ENCODE results near the gene HTR2A.

- TF ChIP-seq CTCF (IDR thresholded peaks at IDR 0.05; ENCODE audit: poor library complexity, severe bottlenecking): no peak
- TF ChIP-seq TAF1 (IDR thresholded peaks at IDR 0.05; ENCODE audit: low read depth): no peak
- no peak for TF ChIP-seq REST (IDR thresholded peaks at IDR 0.05; ENCODE audit: borderline replicate concordance)
- no peak for TF ChIP-seq EP300 (conservative IDR thresholded peaks at IDR 0.05; ENCODE audit: poor library complexity, severe bottlenecking)
- TF ChIP-seq SMC3 (conservative IDR thresholded peaks at IDR 0.05; ENCODE audit: poor library complexity): no peak
- no peak for TF ChIP-seq EZH2 (IDR thresholded peaks at IDR 0.05; ENCODE audit: borderline replicate concordance, insufficient read depth, low read length, poor library complexity, severe bottlenecking)
These were observed 99.2 kb downstream of the HTR2A start for GRCh38 chr13:46797501-46798237.
